Coronary artery (tissue), 2 donors: ENCODE results near the gene MRPS23.

Source experiments
- DNase-seq: peaks from one replicate; pipeline ENCODE4 v3.0.0-alpha.2; 2017; ENCODE audit warnings: low spot score
- H3K27ac ChIP-seq, 2 donors: fragments of 200-600 bp; sonication (generic); one replicate each; pipeline ENCODE4 v1.5.1; 2016 to 2019
- H3K4me3 ChIP-seq: fragments of 200-600 bp; sonication (generic); 2 replicates; pipeline ENCODE4 v1.5.1; 2016; ENCODE audit warnings: mild to moderate bottlenecking, moderate library complexity
- TF ChIP-seq, protein P1 (sequence below): fragments of 200-600 bp; sonication (generic); IDR thresholded peaks from one replicate; pipeline ENCODE4 v1.5.1; 2019; ENCODE audit warnings: antibody characterized with exemption

Gene MRPS23

GRCh38 chr17:57862694-57863667, 13.1 kb upstream of the MRPS23 start:
- TF ChIP-seq, protein P1, sequence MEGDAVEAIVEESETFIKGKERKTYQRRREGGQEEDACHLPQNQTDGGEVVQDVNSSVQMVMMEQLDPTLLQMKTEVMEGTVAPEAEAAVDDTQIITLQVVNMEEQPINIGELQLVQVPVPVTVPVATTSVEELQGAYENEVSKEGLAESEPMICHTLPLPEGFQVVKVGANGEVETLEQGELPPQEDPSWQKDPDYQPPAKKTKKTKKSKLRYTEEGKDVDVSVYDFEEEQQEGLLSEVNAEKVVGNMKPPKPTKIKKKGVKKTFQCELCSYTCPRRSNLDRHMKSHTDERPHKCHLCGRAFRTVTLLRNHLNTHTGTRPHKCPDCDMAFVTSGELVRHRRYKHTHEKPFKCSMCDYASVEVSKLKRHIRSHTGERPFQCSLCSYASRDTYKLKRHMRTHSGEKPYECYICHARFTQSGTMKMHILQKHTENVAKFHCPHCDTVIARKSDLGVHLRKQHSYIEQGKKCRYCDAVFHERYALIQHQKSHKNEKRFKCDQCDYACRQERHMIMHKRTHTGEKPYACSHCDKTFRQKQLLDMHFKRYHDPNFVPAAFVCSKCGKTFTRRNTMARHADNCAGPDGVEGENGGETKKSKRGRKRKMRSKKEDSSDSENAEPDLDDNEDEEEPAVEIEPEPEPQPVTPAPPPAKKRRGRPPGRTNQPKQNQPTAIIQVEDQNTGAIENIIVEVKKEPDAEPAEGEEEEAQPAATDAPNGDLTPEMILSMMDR, result no peak
- peak overlapping the region; percentile 86 to 96 for H3K27ac ChIP-seq
- peak overlapping the region; percentile 74 for H3K4me3 ChIP-seq
- no peak for DNase-seq

DNA sequence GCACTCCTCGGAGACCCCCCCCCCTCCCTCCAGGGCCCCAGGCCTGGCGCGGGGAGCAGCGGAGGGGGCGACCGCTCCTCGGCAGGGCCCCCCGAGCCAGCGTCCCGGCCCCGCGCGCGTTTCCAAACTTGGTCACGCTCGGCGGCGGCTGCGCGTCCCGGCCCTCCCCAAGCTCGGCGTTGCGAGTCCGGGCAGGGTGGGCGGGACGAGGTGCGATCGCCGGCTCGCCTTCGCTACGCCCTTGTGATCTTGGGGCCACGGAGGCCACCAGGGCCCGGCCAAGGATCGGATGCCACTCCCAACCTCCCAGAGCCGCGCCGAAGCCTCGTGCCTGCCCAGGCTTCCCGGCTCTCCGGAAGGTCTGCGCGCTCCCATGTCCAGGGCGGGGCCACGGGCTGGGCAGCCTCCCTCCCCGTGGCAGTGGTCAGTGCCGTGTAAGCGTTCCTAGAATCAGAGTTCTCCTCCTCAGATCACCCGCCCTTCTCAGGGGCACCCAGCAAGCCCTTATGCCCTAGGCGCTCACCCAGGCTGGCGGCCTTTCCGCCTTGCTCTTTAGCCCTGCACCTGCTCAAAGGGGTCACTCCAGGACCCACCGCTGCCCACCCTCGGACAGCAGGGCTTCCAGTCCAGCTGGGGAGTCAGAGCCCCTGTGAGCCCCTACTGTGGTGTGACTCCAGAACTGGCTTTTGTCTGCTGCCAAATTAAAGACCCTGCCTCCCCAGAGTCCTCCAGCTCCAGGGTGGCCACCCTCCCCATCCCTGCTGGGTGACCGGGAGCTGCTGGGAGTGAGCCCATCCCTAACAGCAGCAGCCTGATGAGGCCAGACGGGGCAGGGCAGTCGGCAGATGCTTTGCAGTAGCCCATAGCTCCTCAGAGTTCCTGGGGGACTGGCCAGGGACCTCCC, 12.2 kb upstream of the MRPS23 start:
- TF ChIP-seq, protein P1, result no peak
- no peak for DNase-seq
- Histone ChIP-seq H3K4me3 (peak overlapping the region; percentile 74), H3K27ac (peak overlapping the region; percentile 86 to 96)

- H3K4me3 ChIP-seq, result peak overlapping the region; percentile 74
- H3K27ac ChIP-seq, result peak overlapping the region; percentile 86 to 96
- TF ChIP-seq, protein P1, result no peak
- DNase-seq, result no peak
Observed at GRCh38 chr17:57861000-57861789, 11.4 kb upstream of the MRPS23 start.

DNA sequence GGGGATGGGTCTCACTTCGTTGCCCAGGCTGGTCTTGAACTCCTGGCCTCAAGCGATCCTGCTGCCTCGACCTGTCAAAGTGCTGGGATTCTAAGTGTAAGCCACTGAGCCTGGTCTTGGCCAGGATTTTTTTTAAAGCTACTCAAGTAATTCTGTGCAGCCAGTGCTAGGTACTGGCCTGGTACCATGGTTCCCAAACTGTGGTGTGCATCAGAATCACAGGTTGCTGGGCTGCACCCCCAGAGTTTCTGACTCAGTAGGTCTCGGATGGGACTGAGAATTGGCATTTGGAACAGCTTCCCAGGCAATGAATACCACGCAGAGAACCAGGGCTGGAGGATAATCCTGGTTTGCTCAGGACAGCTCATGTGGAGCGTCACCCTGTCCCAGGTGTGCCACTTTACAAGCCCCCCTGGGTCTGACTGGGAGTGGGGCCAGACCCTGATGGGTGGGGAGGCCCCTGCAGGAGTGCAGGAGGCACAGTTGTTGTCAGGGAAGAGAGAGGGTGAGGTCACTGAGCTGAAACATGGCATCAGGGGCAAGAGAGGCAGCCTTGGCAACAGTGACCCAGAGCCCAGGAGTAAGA, 10.7 kb upstream of the MRPS23 start:
- Histone ChIP-seq H3K27ac (peak overlapping the region; percentile 86 to 96), H3K4me3 (no peak overlapping the region)
- TF ChIP-seq, protein P1, result no peak
- no peak for DNase-seq

- H3K27ac ChIP-seq, result peak overlapping the region in 1 of 2 donors; percentile 96
- TF ChIP-seq, protein P1, result no peak
- no peak for DNase-seq
- no peak overlapping the region for H3K4me3 ChIP-seq
Observed at GRCh38 chr17:57859601-57860413, 10.0 kb upstream of the MRPS23 start.
